A549 (cell line): ENCODE measurements around the gene SAMD4B. TPM values are rescaled to one million over a fixed set of nuclear protein-coding genes. Genes with fewer than 3 reads are reported as not detected.

Experiments
- ATAC-seq, 2 experiments: fragments of 200-7000 bp in 1 of 2; fragments of >200 bp in 1 of 2; cut with Nextera tagmentation in 1 of 2; cut with Tn5 transposase in 1 of 2; 3 replicates each; pipeline versions ENCODE4 v1.8.0 to v1.9.1; 2018 to 2020; ENCODE audit warnings: mild to moderate bottlenecking in 1 of 2, moderate library complexity in 1 of 2
- CTCF ChIA-PET: fragments of 300-600 bp; sonication (Branson Sonifier 250); formaldehyde crosslinking; extraction: SDS; loops from one replicate; lab custom pipeline; 2021; ENCODE audit warnings: antibody characterized with exemption, inconsistent platforms; lab: Yijun Ruan, JAX
- POLR2A ChIA-PET: fragments of 350-600 bp; formaldehyde crosslinking; extraction: SDS; loops from one replicate; lab custom pipeline; 2021; ENCODE audit warnings: antibody characterized with exemption, inconsistent platforms; lab: Yijun Ruan, JAX
- DNase-seq, 2 experiments: peaks; one replicate each; pipeline versions ENCODE4 v3.0.0 to v3.0.0-alpha.2; 2011 to 2016; ENCODE audit warnings: low read depth in 1 of 2, low spot score in 1 of 2
- FAIRE-seq: peaks from 2 replicates; lab custom pipeline; 2011; peaks lifted over from hg19 to GRCh38; lab: Jason Lieb, UNC
- H3K27ac ChIP-seq, 2 experiments: fragments of >200 bp; sonication (Bioruptor Twin); formaldehyde crosslinking; 3 replicates each; pipeline ENCODE4 v1.5.1; 2016 to 2017
- H3K4me1 ChIP-seq: fragments of >200 bp; sonication (Bioruptor Twin); formaldehyde crosslinking; 3 replicates; pipeline ENCODE4 v1.6.1; 2016
- H3K4me2 ChIP-seq: fragments of >200 bp; sonication (Bioruptor Twin); formaldehyde crosslinking; 3 replicates; pipeline ENCODE4 v1.6.1; 2016
- H3K4me3 ChIP-seq: fragments of >200 bp; sonication (Bioruptor Twin); formaldehyde crosslinking; 3 replicates; pipeline ENCODE4 v1.5.1; 2016
- H3K9me3 ChIP-seq: fragments of >200 bp; sonication (Bioruptor Twin); formaldehyde crosslinking; 3 replicates; pipeline ENCODE4 v1.6.1; 2016
- CBX8 ChIP-seq: fragments of 200-600 bp; sonication (generic); IDR thresholded peaks from 2 replicates; pipeline ENCODE4 v1.6.1; 2016
- CEBPB ChIP-seq, 2 experiments: fragments of >200 bp in 1 of 2; sonication (Bioruptor Twin) in 1 of 2; formaldehyde crosslinking in 1 of 2; IDR thresholded peaks; 2 replicates each; pipeline ENCODE4 v1.6.1; 2012 to 2016
- EHF ChIP-seq: fragments of 250-450 bp; sonication (Bioruptor Pico); IDR thresholded peaks from 2 replicates; pipeline ENCODE4 v1.5.0; 2020; ENCODE audit warnings: mild to moderate bottlenecking
- FOSB ChIP-seq: fragments of 250-450 bp; sonication (Bioruptor Pico); IDR thresholded peaks from 2 replicates; pipeline ENCODE4 v1.5.0; 2020; ENCODE audit warnings: mild to moderate bottlenecking, moderate library complexity
- HEYL ChIP-seq: fragments of 250-450 bp; sonication (Bioruptor Pico); IDR thresholded peaks from 2 replicates; pipeline ENCODE4 v1.8.0; 2021; ENCODE audit warnings: mild to moderate bottlenecking, moderate library complexity
- HOXA7 ChIP-seq: fragments of 250-450 bp; sonication (Bioruptor Pico); IDR thresholded peaks from 2 replicates; pipeline ENCODE4 v1.5.0; 2020; ENCODE audit warnings: mild to moderate bottlenecking, moderate library complexity
- KDM5A ChIP-seq: fragments of 200-600 bp; sonication (generic); IDR thresholded peaks from 2 replicates; pipeline ENCODE4 v1.6.1; 2016; ENCODE audit warnings: antibody characterized with exemption, mild to moderate bottlenecking
- MAX ChIP-seq: IDR thresholded peaks from 2 replicates; pipeline ENCODE4 v1.6.1; 2012
- MAZ ChIP-seq: fragments of 150-350 bp; IDR thresholded peaks from 2 replicates; pipeline ENCODE4 v1.6.1; 2014; ENCODE audit warnings: antibody characterized with exemption, low read depth, low read length, borderline replicate concordance
- PBX3 ChIP-seq: IDR thresholded peaks from 2 replicates; pipeline ENCODE4 v1.6.1; 2012
- RAD21 ChIP-seq, 2 experiments: fragments of >200 bp in 1 of 2; sonication (Bioruptor Twin) in 1 of 2; formaldehyde crosslinking in 1 of 2; IDR thresholded peaks in 1 of 2; conservative IDR thresholded peaks in 1 of 2; 2 replicates in 1 of 2; 3 replicates in 1 of 2; pipeline ENCODE4 v1.6.1; 2012 to 2018; ENCODE audit warnings: inconsistent platforms in 1 of 2
- RCOR1 ChIP-seq: fragments of 150-350 bp; IDR thresholded peaks from 2 replicates; pipeline ENCODE4 v1.6.1; 2014; ENCODE audit warnings: antibody characterized with exemption, low read length, low read depth
- RFX5 ChIP-seq: fragments of 450-650 bp; IDR thresholded peaks from 2 replicates; pipeline ENCODE4 v1.7.1; 2014; ENCODE audit warnings: antibody characterized with exemption, mild to moderate bottlenecking, moderate library complexity
- SMC3 ChIP-seq: fragments of >200 bp; sonication (Bioruptor Twin); formaldehyde crosslinking; IDR thresholded peaks from 3 replicates; pipeline ENCODE4 v1.6.1; 2018; ENCODE audit warnings: inconsistent platforms
- TP53 ChIP-seq: fragments of 250-450 bp; sonication (Bioruptor Pico); IDR thresholded peaks from 2 replicates; pipeline ENCODE4 v1.5.0; 2021; ENCODE audit warnings: mild to moderate bottlenecking, moderate library complexity
- ZFP36 ChIP-seq: fragments of 450-650 bp; IDR thresholded peaks from 2 replicates; pipeline ENCODE4 v1.6.1; 2014; ENCODE audit warnings: borderline replicate concordance; ENCODE audit not compliant: partially characterized antibody
- WGBS: methylation state at CpG from one replicate; pipeline ENCODE4 v1.1.6; 2017; ENCODE audit errors: missing lambda C conversion rate; 5-methylcytosine and 5-hydroxymethylcytosine counted together
- polyA plus RNA-seq, 4 experiments: library from polyadenylated mRNA; depleted of rRNA in 3 of 4; stranded (reverse); fragments of >200 nt; fragmentation: RNase III in 1 of 4; extraction: RNeasy Plus Mini Kit Qiagen cat#74134 plus additional on column Dnase treatment in 1 of 4; gene quantifications; 2 replicates in 3 of 4; 3 replicates in 1 of 4; pipeline ENCODE4 v1.2.3, GENCODE V29; 2011 to 2017
- TF ChIP-seq, protein P1 (sequence below): fragments of >200 bp; sonication (Bioruptor Twin); formaldehyde crosslinking; IDR thresholded peaks from 2 replicates; pipeline ENCODE4 v1.6.1; 2016
- TF ChIP-seq, protein P2 (sequence below): fragments of >200 bp; sonication (Bioruptor Twin); formaldehyde crosslinking; IDR thresholded peaks from 3 replicates; pipeline ENCODE4 v1.5.1; 2016

The SAMD4B gene
- polyA plus RNA-seq, 2 of the 4 experiments (the other 2 are of a cell fraction) = 82.1 to 118 TPM

DNA sequence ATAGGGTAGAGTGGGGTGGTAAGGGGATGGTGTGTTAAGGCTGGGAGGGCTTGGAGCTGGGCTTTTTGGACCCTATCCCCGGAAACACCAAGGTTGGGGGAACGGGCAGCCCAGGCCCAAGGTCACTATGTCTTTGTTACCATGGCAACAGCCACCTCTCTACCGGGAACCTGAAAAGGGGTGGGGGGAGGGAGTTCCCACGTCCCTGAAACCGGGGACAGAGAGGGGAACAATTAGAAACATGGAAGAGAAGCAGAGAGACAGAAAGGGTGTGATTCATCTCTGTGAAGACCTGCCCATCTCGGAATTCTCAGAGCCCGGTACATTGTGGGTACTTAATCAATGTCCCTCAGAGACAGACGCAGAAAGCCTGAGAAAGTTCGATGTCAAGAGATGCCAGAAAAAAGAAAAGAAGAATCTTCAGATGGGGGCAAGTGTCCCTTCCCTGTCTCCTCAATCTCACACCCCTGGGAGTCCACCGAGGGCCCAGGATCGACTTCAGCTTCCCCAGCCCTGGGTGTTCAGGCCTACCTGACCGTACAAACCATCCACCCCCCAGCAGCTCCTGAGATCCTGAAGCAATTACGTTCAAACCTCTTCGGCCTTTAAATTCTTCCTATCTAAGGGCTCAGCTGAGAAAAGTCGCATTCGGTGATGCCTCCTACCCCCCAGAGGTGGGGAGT, 14.7 kb upstream of the SAMD4B start:
- POLR2A ChIA-PET = interaction anchor here (0.8 to 1.3 kb wide), 3 partner anchors 206 to 365 kb away, joined by 3 to 5 read pairs (median 5); no protein-coding TSS in a partner anchor
- TF ChIP-seq PBX3 = no peak
- no peak for TF ChIP-seq ZFP36
- Histone ChIP-seq H3K27ac (peak overlapping the region in 1 of 2 experiments; percentile 19; a peak in 2 of 6 replicates), H3K9me3 (no peaks in the 10 kb centered on the region), H3K4me3 (no peak overlapping the region), H3K4me2 (no peak overlapping the region), H3K4me1 (peaks cover 7% of the 10 kb centered on the region; the same call in 1 of the 3 replicates)
- ATAC-seq = peak; percentile 1 to 23; a peak in 3 of 6 replicates
- FAIRE-seq = no peak
- CTCF ChIA-PET = interaction anchor here (0.6 to 12.2 kb wide), 86 partner anchors 12 to 925 kb away, joined by 3 to 133 read pairs (median 6); partner anchors contain the start of genes ACP7, FAM98C, FBXO17 and GMFG
- no peak for DNase-seq
- WGBS = 61% methylated on average over 16 of the region's 16 CpGs

DNA sequence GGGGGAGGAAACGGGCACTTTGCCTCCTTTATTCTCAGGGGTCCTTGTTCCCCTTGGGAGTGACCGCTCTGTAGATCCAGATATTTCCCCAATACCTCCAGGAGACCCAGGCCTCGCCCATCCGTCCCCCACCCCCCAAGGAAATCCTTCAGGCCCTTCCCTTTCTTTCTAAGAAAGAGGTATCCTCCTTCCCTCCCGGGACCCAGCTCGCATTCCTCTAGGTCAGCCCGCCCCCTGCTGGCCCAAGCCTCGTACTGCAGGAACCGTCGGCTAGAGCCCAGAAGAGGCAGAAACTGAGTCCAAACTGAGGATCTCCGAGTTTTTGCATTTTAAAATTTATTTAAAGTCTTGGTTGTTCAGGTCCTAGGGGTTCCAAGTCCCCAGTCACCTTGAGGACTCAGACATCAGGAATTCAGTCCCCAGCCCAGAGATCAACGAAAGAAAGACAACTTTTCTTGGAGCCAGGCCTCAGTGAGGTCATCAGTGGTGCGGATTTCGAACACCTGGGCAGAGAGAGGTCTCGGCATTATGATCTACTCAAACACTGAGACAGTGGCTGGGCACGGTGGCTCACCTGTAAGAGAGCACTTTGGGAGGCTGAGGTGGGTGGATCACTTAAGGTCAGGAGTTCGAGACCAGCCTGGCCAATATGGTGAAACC, 14.0 kb upstream of the SAMD4B start:
- WGBS = 22% methylated on average over 17 of the region's 17 CpGs
- Histone ChIP-seq H3K4me1 (peaks cover 10% of the 10 kb centered on the region; the same call in 1 of the 3 replicates), H3K27ac (peak overlapping the region in 1 of 2 experiments; percentile 19; a peak in 2 of 6 replicates)
- POLR2A ChIA-PET = interaction anchor here (0.8 to 1.3 kb wide), 4 partner anchors 14 to 366 kb away, joined by 3 to 5 read pairs (median 4); partner anchors contain the start of gene SAMD4B
- TF ChIP-seq CEBPB (IDR thresholded peaks at IDR 0.05) (no peak), HOXA7 (no peak), RFX5 (no peak), MAZ (0 out of 2 replicates have a peak, but pooled peaks have one; percentile 43), EHF (CRISPR knock-in tag) (no peak), TP53 (CRISPR knock-in tag) (no peak), HEYL (no peak), KDM5A (no peak), RAD21 (conservative IDR thresholded peaks at IDR 0.05 in 1 of 2, IDR thresholded peaks at IDR 0.05 in 1 of 2) (peak; percentile 100), SMC3 (peak; percentile 100), RCOR1 (0 out of 2 replicates have a peak, but pooled peaks have one; percentile 28), MAX (0 out of 2 replicates have a peak, but pooled peaks have one; percentile 13), FOSB (CRISPR knock-in tag) (no peak), CBX8 (no peak)
- TF ChIP-seq, protein P1, sequence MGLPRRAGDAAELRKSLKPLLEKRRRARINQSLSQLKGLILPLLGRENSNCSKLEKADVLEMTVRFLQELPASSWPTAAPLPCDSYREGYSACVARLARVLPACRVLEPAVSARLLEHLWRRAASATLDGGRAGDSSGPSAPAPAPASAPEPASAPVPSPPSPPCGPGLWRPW = no peak
- TF ChIP-seq, protein P2, sequence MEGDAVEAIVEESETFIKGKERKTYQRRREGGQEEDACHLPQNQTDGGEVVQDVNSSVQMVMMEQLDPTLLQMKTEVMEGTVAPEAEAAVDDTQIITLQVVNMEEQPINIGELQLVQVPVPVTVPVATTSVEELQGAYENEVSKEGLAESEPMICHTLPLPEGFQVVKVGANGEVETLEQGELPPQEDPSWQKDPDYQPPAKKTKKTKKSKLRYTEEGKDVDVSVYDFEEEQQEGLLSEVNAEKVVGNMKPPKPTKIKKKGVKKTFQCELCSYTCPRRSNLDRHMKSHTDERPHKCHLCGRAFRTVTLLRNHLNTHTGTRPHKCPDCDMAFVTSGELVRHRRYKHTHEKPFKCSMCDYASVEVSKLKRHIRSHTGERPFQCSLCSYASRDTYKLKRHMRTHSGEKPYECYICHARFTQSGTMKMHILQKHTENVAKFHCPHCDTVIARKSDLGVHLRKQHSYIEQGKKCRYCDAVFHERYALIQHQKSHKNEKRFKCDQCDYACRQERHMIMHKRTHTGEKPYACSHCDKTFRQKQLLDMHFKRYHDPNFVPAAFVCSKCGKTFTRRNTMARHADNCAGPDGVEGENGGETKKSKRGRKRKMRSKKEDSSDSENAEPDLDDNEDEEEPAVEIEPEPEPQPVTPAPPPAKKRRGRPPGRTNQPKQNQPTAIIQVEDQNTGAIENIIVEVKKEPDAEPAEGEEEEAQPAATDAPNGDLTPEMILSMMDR = peak; percentile 100
- TF ChIP-seq, all 56 proteins: peak for 6
- no peak overlapping the region for H3K4me3 ChIP-seq
- peak; percentile 74 to 83 for ATAC-seq
- peak; percentile 83 to 97 for DNase-seq
- FAIRE-seq = peak; percentile 98
- no peaks in the 10 kb centered on the region for H3K9me3 ChIP-seq
- CTCF ChIA-PET = interaction anchor here (0.6 to 12.2 kb wide), 88 partner anchors 11 to 926 kb away, joined by 3 to 133 read pairs (median 5); partner anchors contain the start of genes ACP7, FAM98C, FBXO17 and GMFG
- no peak overlapping the region; the same call in 2 of the 3 replicates for H3K4me2 ChIP-seq
